Tibial artery (tissue), 4 donors: ENCODE measurements around the gene GYPA.

ENCODE experiments used
- DNase-seq, 2 donors: peaks; one replicate each; pipeline ENCODE4 v3.0.0-alpha.2; 2019
- H3K27ac ChIP-seq, 2 donors: fragments of 200-600 bp; sonication (generic) in 1 of 2; 1 replicate in 1 of 2; 2 replicates in 1 of 2; pipeline ENCODE4 v1.5.1; 2018 to 2019; ENCODE audit warnings: mild to moderate bottlenecking in 1 of 2
- H3K27me3 ChIP-seq, 2 donors: fragments of 200-600 bp; sonication (generic) in 1 of 2; one replicate each; pipeline versions ENCODE4 v1.5.1 to v1.6.0; 2016 to 2019
- H3K36me3 ChIP-seq, 3 donors: fragments of 200-600 bp; sonication (generic) in 2 of 3; one replicate each; pipeline ENCODE4 v1.5.1; 2016 to 2019; ENCODE audit warnings: mild to moderate bottlenecking in 2 of 3
- H3K4me1 ChIP-seq, 4 donors: fragments of 200-600 bp; sonication (generic) in 2 of 4; 1 replicate in 3 of 4; 2 replicates in 1 of 4; pipeline ENCODE4 v1.5.1; 2016 to 2019
- H3K4me3 ChIP-seq, 2 donors: fragments of 200-600 bp; sonication (generic) in 1 of 2; 1 replicate in 1 of 2; 2 replicates in 1 of 2; pipeline ENCODE4 v1.5.1; 2018 to 2019; ENCODE audit warnings: mild to moderate bottlenecking in 2 of 2
- H3K9me3 ChIP-seq, 3 donors: fragments of 200-600 bp; sonication (generic) in 1 of 3; one replicate each; pipeline ENCODE4 v1.5.1; 2016 to 2019
- CTCF ChIP-seq, 2 experiments: fragments of 200-600 bp in 1 of 2; fragments of 450-650 bp in 1 of 2; IDR thresholded peaks; one replicate each; pipeline ENCODE4 v1.5.1; 2017 to 2019; ENCODE audit warnings: antibody characterized with exemption in 2 of 2, mild to moderate bottlenecking in 1 of 2, moderate library complexity in 1 of 2
- intact Hi-C: fragments of 100-400 bp; cut with DNase I; formaldehyde crosslinking; loops from one replicate; pipeline ENCODE4 v1.15.0; 2023; ENCODE audit warnings: low total_unique reads

GYPA gene

GRCh38 chr4:144179152-144179739 lies 38.7 kb upstream of the GYPA start:
- Histone ChIP-seq H3K4me1 (peaks cover 0 to 4% (median 0%) of the 10 kb centered on the region in 4 donors), H3K36me3 (no peaks in the 10 kb centered on the region), H3K27me3 (no peaks in the 10 kb centered on the region), H3K4me3 (no peak overlapping the region), H3K27ac (no peak overlapping the region), H3K9me3 (no peaks in the 10 kb centered on the region)
- intact Hi-C loops: no loop called here
- TF ChIP-seq CTCF (IDR thresholded peaks at IDR 0.05): no peak
- no peak for DNase-seq

- DNase-seq: no peak
- TF ChIP-seq CTCF (IDR thresholded peaks at IDR 0.05): no peak
- Histone ChIP-seq H3K4me3 (no peak overlapping the region), H3K9me3 (no peaks in the 10 kb centered on the region), H3K36me3 (no peaks in the 10 kb centered on the region), H3K27me3 (no peaks in the 10 kb centered on the region), H3K4me1 (peaks cover 0 to 4% (median 0%) of the 10 kb centered on the region in 4 donors), H3K27ac (no peak overlapping the region)
- intact Hi-C loops: no loop called here
Observed at GRCh38 chr4:144178414-144178813, 37.9 kb upstream of the GYPA start.

GRCh38 chr4:144176476-144176875 lies 36.0 kb upstream of the GYPA start:
- H3K4me1 ChIP-seq: peaks cover 0 to 4% (median 0%) of the 10 kb centered on the region in 4 donors
- DNase-seq: no peak
- no peaks in the 10 kb centered on the region for H3K9me3 ChIP-seq
- H3K36me3 ChIP-seq: no peaks in the 10 kb centered on the region
- H3K27me3 ChIP-seq: no peaks in the 10 kb centered on the region
- no peak for TF ChIP-seq CTCF (IDR thresholded peaks at IDR 0.05)
- H3K4me3 ChIP-seq: no peak overlapping the region
- no peak overlapping the region for H3K27ac ChIP-seq
- intact Hi-C loops: no loop called here

GRCh38 chr4:144174401-144175067 lies 34.0 kb upstream of the GYPA start:
- no peak for DNase-seq
- peaks cover 0 to 4% (median 0%) of the 10 kb centered on the region in 4 donors for H3K4me1 ChIP-seq
- peak; percentile 40 to 56 for TF ChIP-seq CTCF (IDR thresholded peaks at IDR 0.05)
- H3K27ac ChIP-seq: no peak overlapping the region
- no peaks in the 10 kb centered on the region for H3K27me3 ChIP-seq
- H3K36me3 ChIP-seq: no peaks in the 10 kb centered on the region
- H3K4me3 ChIP-seq: no peak overlapping the region
- intact Hi-C loops: loop anchor here (5.0 kb wide), 1 partner anchor 883 kb away; no protein-coding TSS in a partner anchor
- H3K9me3 ChIP-seq: no peaks in the 10 kb centered on the region

- no peak for DNase-seq
- no peak overlapping the region for H3K27ac ChIP-seq
- intact Hi-C loops: loop anchor here (5.0 kb wide), 1 partner anchor 886 kb away; no protein-coding TSS in a partner anchor
Observed at GRCh38 chr4:144171697-144172096, 31.2 kb upstream of the GYPA start.

More at GRCh38 chr4:144171697-144172096, 31.2 kb upstream of the GYPA start:
- Histone ChIP-seq H3K4me1 (no peaks in the 10 kb centered on the region), H3K9me3 (no peaks in the 10 kb centered on the region), H3K27me3 (no peaks in the 10 kb centered on the region), H3K36me3 (no peaks in the 10 kb centered on the region), H3K4me3 (no peak overlapping the region)
- TF ChIP-seq CTCF (IDR thresholded peaks at IDR 0.05): no peak
